Chondrocyte (in vitro differentiated cells): Measurements from ENCODE around the gene PTGES2. TPM values are rescaled to one million over a fixed set of nuclear protein-coding genes. Genes with fewer than 3 reads are reported as not detected.
A peak's percentile ranks its signal among the peaks of the same experiment; 100 is the strongest.

Experiments used
- DNase-seq: peaks from one replicate; pipeline ENCODE4 v3.0.0; 2021; ENCODE audit warnings: mixed read lengths, low spot score
- H3K27ac Mint-ChIP-seq: one replicate; pipeline ENCODE4 v1.8.0; 2021; ENCODE audit warnings: mild to moderate bottlenecking, moderate library complexity, mixed read lengths; ENCODE audit not compliant: unreplicated experiment
- H3K27me3 Mint-ChIP-seq: 2 replicates; pipeline ENCODE4 v1.8.0; 2021; ENCODE audit warnings: low read depth, mixed read lengths
- H3K36me3 Mint-ChIP-seq: 2 replicates; pipeline ENCODE4 v1.8.0; 2021; ENCODE audit warnings: low read depth, mixed read lengths
- H3K4me1 Mint-ChIP-seq: 2 replicates; pipeline ENCODE4 v1.8.0; 2021; ENCODE audit warnings: low read depth, mild to moderate bottlenecking, mixed read lengths
- H3K4me3 Mint-ChIP-seq: one replicate; pipeline ENCODE4 v1.8.0; 2021; ENCODE audit warnings: mild to moderate bottlenecking, moderate library complexity, mixed read lengths; ENCODE audit not compliant: unreplicated experiment
- H3K9me3 Mint-ChIP-seq: 2 replicates; pipeline ENCODE4 v1.8.0; 2021; ENCODE audit warnings: low read depth, mixed read lengths
- CTCF ChIP-seq: fragments of 200-600 bp; sonication (generic); IDR thresholded peaks from 2 replicates; pipeline ENCODE4 v1.5.0; 2021; ENCODE audit warnings: antibody characterized with exemption, mild to moderate bottlenecking, moderate library complexity
- total RNA-seq: library from RNA; stranded (reverse); gene quantifications from 3 replicates; pipeline ENCODE4 v1.2.1, GENCODE V29; 2021

PTGES2 gene
- total RNA-seq, 1 donor from 2014 or later: 49.3 TPM

- Mint-ChIP-seq H3K27ac (no peak overlapping the region), H3K4me3 (no peak overlapping the region), H3K27me3 (no peaks in the 10 kb centered on the region), H3K4me1 (peaks cover 34% of the 10 kb centered on the region), H3K9me3 (no peaks in the 10 kb centered on the region), H3K36me3 (peaks cover 1% of the 10 kb centered on the region)
- DNase-seq: peak; percentile 92
- TF ChIP-seq CTCF: peak; percentile 74
Observed at GRCh38 chr9:128124873-128125579, 2.5 kb downstream of the PTGES2 start.

GRCh38 chr9:128124451-128124850 is 3.1 kb downstream of the PTGES2 start:
- DNase-seq: peak; percentile 67
- H3K27me3 Mint-ChIP-seq: no peaks in the 10 kb centered on the region
- no peak for TF ChIP-seq CTCF
- H3K27ac Mint-ChIP-seq: no peak overlapping the region
- peaks cover 1% of the 10 kb centered on the region for H3K36me3 Mint-ChIP-seq
- H3K4me1 Mint-ChIP-seq: peaks cover 31% of the 10 kb centered on the region
- H3K4me3 Mint-ChIP-seq: no peak overlapping the region
- no peaks in the 10 kb centered on the region for H3K9me3 Mint-ChIP-seq

DNA sequence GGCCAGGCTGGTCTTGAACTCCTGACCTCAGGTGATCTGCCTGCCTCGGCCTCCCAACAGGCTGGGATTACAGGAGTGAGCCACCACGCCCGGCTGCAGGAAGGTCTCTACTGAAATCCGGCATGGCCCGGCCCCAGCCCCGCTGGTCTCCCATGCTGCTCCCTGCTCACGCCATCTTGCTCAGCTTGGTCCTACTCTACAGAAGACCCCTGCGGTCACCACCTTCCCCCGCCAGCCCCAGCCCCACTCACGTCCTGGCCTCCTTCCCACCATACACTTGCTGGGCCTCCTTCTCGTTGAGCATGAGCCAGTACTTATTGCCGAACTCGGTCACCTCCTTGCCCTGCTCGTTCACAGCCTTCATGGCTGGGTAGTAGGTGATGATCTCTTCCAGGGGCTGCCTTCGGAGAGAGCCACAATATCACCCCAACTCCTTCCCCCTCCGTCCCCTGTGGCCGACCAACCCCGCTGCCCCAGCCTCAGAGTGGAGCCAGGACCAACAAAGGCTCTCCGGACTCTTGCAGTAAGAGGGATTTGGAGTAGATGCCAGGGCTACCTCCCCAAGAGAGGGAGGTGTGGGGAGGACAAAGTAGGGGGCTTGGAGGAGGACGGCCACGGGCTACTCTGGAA is 4.0 kb downstream of the PTGES2 start:
- DNase-seq: peak; percentile 87
- peaks cover 23% of the 10 kb centered on the region for H3K4me1 Mint-ChIP-seq

GRCh38 chr9:128122809-128123175 is 4.7 kb downstream of the PTGES2 start:
- TF ChIP-seq CTCF: no peak
- no peak overlapping the region for H3K4me3 Mint-ChIP-seq
- no peak for DNase-seq
- no peaks in the 10 kb centered on the region for H3K27me3 Mint-ChIP-seq
- H3K9me3 Mint-ChIP-seq: no peaks in the 10 kb centered on the region
- peaks cover 1% of the 10 kb centered on the region for H3K36me3 Mint-ChIP-seq
- H3K27ac Mint-ChIP-seq: no peak overlapping the region
- peaks cover 28% of the 10 kb centered on the region for H3K4me1 Mint-ChIP-seq

More for the DNA sequence above, 4.0 kb downstream of the PTGES2 start:
- no peak for TF ChIP-seq CTCF
- H3K4me3 Mint-ChIP-seq: no peak overlapping the region
- H3K27me3 Mint-ChIP-seq: no peaks in the 10 kb centered on the region
- H3K9me3 Mint-ChIP-seq: no peaks in the 10 kb centered on the region
- H3K27ac Mint-ChIP-seq: no peak overlapping the region
- peaks cover 1% of the 10 kb centered on the region for H3K36me3 Mint-ChIP-seq

DNA sequence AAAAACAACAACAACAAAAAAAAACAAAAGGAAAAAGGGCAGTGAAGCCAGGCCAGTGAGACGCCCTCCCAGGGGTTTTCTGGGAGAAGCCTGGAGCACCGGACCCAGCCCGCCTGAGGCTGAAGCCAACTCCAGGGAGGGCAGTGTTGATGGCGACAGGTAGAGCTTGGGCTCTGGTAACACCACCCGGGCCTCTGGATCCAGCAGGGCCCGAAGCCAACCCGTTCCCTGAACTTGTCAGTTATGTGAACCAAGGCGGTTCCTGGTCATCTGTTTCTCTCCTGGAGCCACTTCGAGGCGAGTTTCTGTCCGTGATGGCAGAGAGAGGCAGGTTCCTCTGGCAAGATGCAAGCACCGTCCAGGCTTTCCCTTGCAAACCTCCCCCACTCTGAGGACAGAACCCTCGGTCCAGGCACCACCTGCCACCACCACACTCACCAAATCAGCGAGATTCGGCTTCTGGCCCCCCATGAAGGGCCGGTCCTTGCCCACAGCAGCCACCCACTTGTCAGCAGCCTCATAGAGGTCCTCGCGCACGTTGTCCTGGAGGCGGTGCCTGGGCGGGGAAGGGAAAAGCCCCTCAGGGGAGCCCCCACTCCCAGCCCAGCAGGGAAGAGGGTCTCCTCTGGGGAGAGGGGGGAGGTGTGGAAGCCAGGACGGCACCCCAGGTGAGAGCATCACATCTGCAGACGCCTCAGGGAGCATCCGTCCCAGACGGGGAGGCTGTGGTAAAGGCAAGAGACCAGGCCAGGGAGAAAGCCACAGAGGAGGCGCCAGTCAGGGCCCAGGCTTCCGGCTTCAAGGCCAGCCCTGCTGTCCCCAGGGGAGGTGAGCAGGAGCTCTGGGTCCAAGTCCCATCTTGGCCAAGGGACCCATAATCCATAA is 5.4 kb downstream of the PTGES2 start:
- no peak overlapping the region for H3K27ac Mint-ChIP-seq
- peaks cover 1% of the 10 kb centered on the region for H3K36me3 Mint-ChIP-seq
- peak; percentile 81 for DNase-seq
- H3K9me3 Mint-ChIP-seq: no peaks in the 10 kb centered on the region
- no peak overlapping the region for H3K4me3 Mint-ChIP-seq
- H3K27me3 Mint-ChIP-seq: no peaks in the 10 kb centered on the region
- peaks cover 31% of the 10 kb centered on the region for H3K4me1 Mint-ChIP-seq
- no peak for TF ChIP-seq CTCF
